Measurements from ENCODE around the gene RPS3A.
"Not testable (repeated sequence)": the region's sequence is repeated elsewhere in the genome, so short reads cannot be mapped to it uniquely, and the experiment has no call there.

Gene RPS3A

GRCh38 chr4:151099229-151099975, at the start of gene RPS3A:
Gene RPS3A (plus strand): TSS chr4:151099628. CDS start chr4:151099653, 25 bp downstream.
- peak; percentile 98 for DNase-seq

GRCh38 chr4:151052785-151053184, 46.6 kb upstream of the RPS3A start:
- DNase-seq, result no peak

GRCh38 chr4:151055539-151055938, 43.9 kb upstream of the RPS3A start:
- no peak for DNase-seq

GRCh38 chr4:151063143-151063542, 36.3 kb upstream of the RPS3A start:
- DNase-seq, result not testable (repeated sequence)

- no peak for DNase-seq
Observed at GRCh38 chr4:151067316-151067970, 32.0 kb upstream of the RPS3A start.

- DNase-seq, result no peak
Observed at GRCh38 chr4:151074416-151074916, 25.0 kb upstream of the RPS3A start.

GRCh38 chr4:151077978-151078377, 21.4 kb upstream of the RPS3A start:
- DNase-seq, result not testable (repeated sequence)

GRCh38 chr4:151087467-151087866, 12.0 kb upstream of the RPS3A start:
- DNase-seq, result no peak

GRCh38 chr4:151091047-151091446, 8.4 kb upstream of the RPS3A start:
- DNase-seq, result no peak

GRCh38 chr4:151092488-151092887, 6.9 kb upstream of the RPS3A start:
- no peak for DNase-seq

GRCh38 chr4:151093203-151093602, 6.2 kb upstream of the RPS3A start:
- DNase-seq, result no peak

- no peak for DNase-seq
Observed at GRCh38 chr4:151094290-151094751, 5.1 kb upstream of the RPS3A start.

GRCh38 chr4:151095142-151095541, 4.3 kb upstream of the RPS3A start:
- DNase-seq, result no peak

GRCh38 chr4:151097759-151098158, 1.7 kb upstream of the RPS3A start:
- no peak for DNase-seq

- DNase-seq, result no peak
Observed at GRCh38 chr4:151098979-151099228, 524 bp upstream of the RPS3A start.

GRCh38 chr4:151099976-151100417, 569 bp downstream of the RPS3A start:
- DNase-seq, result no peak

GRCh38 chr4:151100531-151100930, 1.1 kb downstream of the RPS3A start:
- DNase-seq, result no peak

- no peak for DNase-seq
Observed at GRCh38 chr4:151103758-151104157, 4.3 kb downstream of the RPS3A start.

- DNase-seq, result no peak
Observed at GRCh38 chr4:151104621-151105020, 5.2 kb downstream of the RPS3A start.

- DNase-seq, result no peak
Observed at GRCh38 chr4:151105454-151106032, 6.1 kb downstream of the RPS3A start.

GRCh38 chr4:151107063-151107462, 7.6 kb downstream of the RPS3A start:
- no peak for DNase-seq

- DNase-seq, result no peak
Observed at GRCh38 chr4:151110236-151110635, 10.8 kb downstream of the RPS3A start.

GRCh38 chr4:151114338-151114737, 14.9 kb downstream of the RPS3A start:
- DNase-seq, result no peak

- DNase-seq, result no peak
Observed at GRCh38 chr4:151114986-151115385, 15.6 kb downstream of the RPS3A start.
